CD4-positive, CD25-positive, alpha-beta regulatory T cell (primary cell): ENCODE data around the gene STOML1. TPM values are rescaled to one million over a fixed set of nuclear protein-coding genes. Genes with fewer than 3 reads are reported as not detected.
A peak's percentile ranks its signal among the peaks of the same experiment; 100 is the strongest.

Experiments
- ATAC-seq, 2 donors: fragments of 150-1000 bp; cut with Tn5 transposase; one replicate each; pipeline ENCODE4 v1.10.0; 2021; ENCODE audit warnings: low read depth in 2 of 2, moderate number of reproducible peaks in 2 of 2, moderate library complexity in 1 of 2
- DNase-seq, 3 donors: peaks; one replicate each; pipeline versions ENCODE4 v3.0.0 to v3.0.0-alpha.2; 2012 to 2022; ENCODE audit warnings: mixed read lengths in 1 of 3
- H3K27ac ChIP-seq: one replicate; pipeline ENCODE4 v1.7.0; 2013; ENCODE audit warnings: mild to moderate bottlenecking, low read length; ENCODE audit not compliant: insufficient read depth, poor library complexity, severe bottlenecking
- H3K27me3 ChIP-seq: one replicate; pipeline ENCODE4 v1.7.0; 2013; ENCODE audit warnings: low read length; ENCODE audit not compliant: control insufficient read depth, insufficient read depth
- H3K36me3 ChIP-seq: one replicate; pipeline ENCODE4 v1.7.0; 2013; ENCODE audit warnings: mild to moderate bottlenecking, low read length, moderate library complexity; ENCODE audit not compliant: control insufficient read depth, insufficient read depth
- H3K4me1 ChIP-seq: 2 replicates; pipeline ENCODE4 v1.7.0; 2013; ENCODE audit warnings: mild to moderate bottlenecking, low read length; ENCODE audit not compliant: insufficient read depth, control insufficient read depth, poor library complexity, severe bottlenecking
- H3K4me3 ChIP-seq: one replicate; pipeline ENCODE4 v1.7.0; 2013; ENCODE audit warnings: low read depth, mild to moderate bottlenecking, low read length, moderate library complexity
- H3K9me3 ChIP-seq, 2 experiments: 1 replicate in 1 of 2; 2 replicates in 1 of 2; pipeline ENCODE4 v1.7.0; 2013; ENCODE audit warnings: low read length in 2 of 2, mild to moderate bottlenecking in 1 of 2, moderate library complexity in 1 of 2; ENCODE audit not compliant: control insufficient read depth in 2 of 2
- H3K27ac Mint-ChIP-seq, 3 donors: one replicate each; pipeline ENCODE4 v1.8.0; 2020 to 2022; ENCODE audit warnings: mild to moderate bottlenecking in 3 of 3, mixed read lengths in 3 of 3, moderate library complexity in 2 of 3
- H3K27me3 Mint-ChIP-seq: one replicate; pipeline ENCODE4 v1.8.0; 2022; ENCODE audit warnings: mild to moderate bottlenecking, mixed read lengths
- H3K36me3 Mint-ChIP-seq: one replicate; pipeline ENCODE4 v1.8.0; 2020; ENCODE audit warnings: mixed read lengths
- H3K4me1 Mint-ChIP-seq, 4 donors: one replicate each; pipeline ENCODE4 v1.8.0; 2020 to 2022; ENCODE audit warnings: mixed read lengths in 4 of 4, mild to moderate bottlenecking in 1 of 4
- H3K4me3 Mint-ChIP-seq, 4 donors: one replicate each; pipeline ENCODE4 v1.8.0; 2020 to 2022; ENCODE audit warnings: mild to moderate bottlenecking in 4 of 4, mixed read lengths in 4 of 4, moderate library complexity in 3 of 4
- H3K9me3 Mint-ChIP-seq, 7 donors: one replicate each; pipeline ENCODE4 v1.8.0; 2020 to 2022; ENCODE audit warnings: mixed read lengths in 7 of 7, mild to moderate bottlenecking in 3 of 7, moderate library complexity in 2 of 7
- polyA plus RNA-seq, 4 donors: library from polyadenylated mRNA; unstranded; fragments of 300-500 nt; fragmentation: Illumina TruSeq; gene quantifications; one replicate each; pipeline ENCODE4 v1.2.3, GENCODE V29; 2021
- total RNA-seq: library from RNA; stranded (reverse); gene quantifications from one replicate; pipeline ENCODE4 v1.2.3, GENCODE V29; 2022

STOML1 gene
- total and polyA plus RNA-seq, 5 donors from 2014 or later = 5.9 to 11.4 (median 9.7) TPM

DNA sequence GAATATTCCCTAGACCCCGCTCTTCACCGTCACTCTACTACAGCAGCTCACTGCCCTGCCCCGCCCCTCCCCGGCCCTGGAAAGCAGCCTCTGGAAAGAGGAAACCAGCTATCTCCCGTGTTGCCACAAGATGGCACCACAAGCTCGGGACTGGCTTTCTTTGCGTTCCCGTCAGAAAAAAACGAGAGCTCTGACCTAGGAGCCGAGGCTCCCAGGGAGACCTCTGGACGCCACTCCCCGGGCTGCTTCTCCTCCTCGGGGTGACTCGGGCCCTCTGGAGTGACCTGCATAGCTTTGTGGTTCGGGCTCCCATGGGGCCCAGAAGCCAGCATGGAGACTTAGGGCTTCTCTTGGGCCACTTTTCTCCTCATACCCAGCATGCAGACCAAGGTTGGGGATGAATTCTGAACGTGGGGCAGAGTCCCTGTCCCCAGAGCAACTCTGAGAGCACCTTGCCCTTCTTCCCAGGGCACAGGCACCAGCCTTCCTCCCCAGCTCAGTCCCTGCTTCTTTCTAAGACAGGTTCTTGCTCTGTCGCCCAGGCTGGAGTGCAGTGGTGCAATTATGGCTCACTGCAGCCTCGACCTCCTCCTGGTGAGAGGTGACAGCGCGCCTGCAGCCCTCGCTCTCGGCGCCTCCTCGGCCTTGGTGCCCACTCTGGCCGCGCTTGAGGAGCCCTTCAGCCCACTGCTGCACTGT, 19.0 kb downstream of the STOML1 start:
- Mint-ChIP-seq H3K4me1 (peaks cover 0 to 21% (median 10%) of the 10 kb centered on the region in 4 donors), H3K4me3 (peak overlapping the region in 3 of 4 donors; percentile 8 to 69 (median 68)), H3K27me3 (peaks cover 31% of the 10 kb centered on the region), H3K36me3 (no peaks in the 10 kb centered on the region), H3K27ac (no peak overlapping the region), H3K9me3 (no peaks in the 10 kb centered on the region)
- peaks cover 7% of the 10 kb centered on the region for H3K27me3 ChIP-seq
- H3K9me3 ChIP-seq = no peaks in the 10 kb centered on the region
- ATAC-seq = peak; percentile 77 to 80
- H3K36me3 ChIP-seq = no peaks in the 10 kb centered on the region
- peaks cover 8% of the 10 kb centered on the region for H3K4me1 ChIP-seq
- H3K4me3 ChIP-seq = peak overlapping the region; percentile 2
- peak; percentile 60 to 81 (median 75) for DNase-seq
- H3K27ac ChIP-seq = no peak overlapping the region

- Mint-ChIP-seq H3K36me3 (no peaks in the 10 kb centered on the region), H3K27ac (no peak overlapping the region), H3K4me3 (no peak overlapping the region), H3K27me3 (peaks cover under 1% of the 10 kb centered on the region), H3K9me3 (no peaks in the 10 kb centered on the region), H3K4me1 (peaks cover 15 to 33% (median 20%) of the 10 kb centered on the region in 4 donors)
- Histone ChIP-seq H3K27ac (no peak overlapping the region), H3K9me3 (no peaks in the 10 kb centered on the region), H3K4me1 (peaks cover 31% of the 10 kb centered on the region), H3K27me3 (no peaks in the 10 kb centered on the region), H3K4me3 (no peak overlapping the region), H3K36me3 (no peaks in the 10 kb centered on the region)
- DNase-seq (no peak), ATAC-seq (no peak)
Observed at GRCh38 chr15:73969151-73969759, 22.8 kb downstream of the STOML1 start.

DNA sequence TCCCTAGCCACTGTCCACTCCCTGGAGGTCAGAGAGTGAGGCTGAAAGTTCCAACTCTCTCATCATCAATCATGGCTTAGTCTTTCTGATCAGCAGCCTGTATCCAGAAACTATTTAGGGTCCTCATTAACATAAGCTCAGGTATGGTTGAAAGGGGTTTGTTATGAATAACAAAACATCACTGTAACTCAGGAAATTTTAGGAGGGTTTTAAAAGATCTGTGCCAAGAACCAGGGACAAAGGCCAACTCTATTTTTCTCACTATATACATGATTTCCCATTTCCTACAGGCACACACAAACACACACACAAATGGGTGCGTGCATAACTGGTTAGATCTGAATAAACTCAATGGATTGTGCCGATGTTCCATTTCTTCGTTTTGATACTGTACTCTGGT, 23.6 kb downstream of the STOML1 start:
- H3K9me3 Mint-ChIP-seq = no peaks in the 10 kb centered on the region
- H3K27me3 Mint-ChIP-seq = no peaks in the 10 kb centered on the region
- DNase-seq (no peak), ATAC-seq (no peak)
- Histone ChIP-seq H3K27me3 (no peaks in the 10 kb centered on the region), H3K36me3 (no peaks in the 10 kb centered on the region), H3K4me3 (no peak overlapping the region), H3K9me3 (no peaks in the 10 kb centered on the region), H3K27ac (no peak overlapping the region), H3K4me1 (peaks cover 31% of the 10 kb centered on the region)
- H3K27ac Mint-ChIP-seq = peak overlapping the region in 1 of 3 donors; percentile 12
- H3K4me3 Mint-ChIP-seq = no peak overlapping the region
- H3K4me1 Mint-ChIP-seq = peaks cover 13 to 31% (median 20%) of the 10 kb centered on the region in 4 donors
- no peaks in the 10 kb centered on the region for H3K36me3 Mint-ChIP-seq

DNA sequence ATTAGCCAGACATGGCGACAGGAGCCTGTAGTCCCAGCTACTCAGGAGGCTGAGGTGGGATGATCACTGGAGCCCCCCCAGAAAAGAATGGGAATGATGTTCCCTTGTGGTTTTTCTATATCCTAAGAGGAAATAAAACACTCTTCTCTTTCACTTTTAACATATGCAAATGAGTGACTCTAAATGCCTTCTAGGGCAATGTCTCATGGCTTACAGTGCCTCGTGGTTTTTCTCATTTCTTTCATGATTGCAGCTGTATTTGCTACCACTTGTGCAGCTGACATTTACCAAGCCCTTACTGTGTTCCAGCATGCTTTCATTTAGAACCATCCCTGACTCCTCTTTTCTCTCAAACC, 26.4 kb downstream of the STOML1 start:
- peak overlapping the region; percentile 86 for H3K4me3 ChIP-seq
- H3K27me3 ChIP-seq = no peaks in the 10 kb centered on the region

DNA sequence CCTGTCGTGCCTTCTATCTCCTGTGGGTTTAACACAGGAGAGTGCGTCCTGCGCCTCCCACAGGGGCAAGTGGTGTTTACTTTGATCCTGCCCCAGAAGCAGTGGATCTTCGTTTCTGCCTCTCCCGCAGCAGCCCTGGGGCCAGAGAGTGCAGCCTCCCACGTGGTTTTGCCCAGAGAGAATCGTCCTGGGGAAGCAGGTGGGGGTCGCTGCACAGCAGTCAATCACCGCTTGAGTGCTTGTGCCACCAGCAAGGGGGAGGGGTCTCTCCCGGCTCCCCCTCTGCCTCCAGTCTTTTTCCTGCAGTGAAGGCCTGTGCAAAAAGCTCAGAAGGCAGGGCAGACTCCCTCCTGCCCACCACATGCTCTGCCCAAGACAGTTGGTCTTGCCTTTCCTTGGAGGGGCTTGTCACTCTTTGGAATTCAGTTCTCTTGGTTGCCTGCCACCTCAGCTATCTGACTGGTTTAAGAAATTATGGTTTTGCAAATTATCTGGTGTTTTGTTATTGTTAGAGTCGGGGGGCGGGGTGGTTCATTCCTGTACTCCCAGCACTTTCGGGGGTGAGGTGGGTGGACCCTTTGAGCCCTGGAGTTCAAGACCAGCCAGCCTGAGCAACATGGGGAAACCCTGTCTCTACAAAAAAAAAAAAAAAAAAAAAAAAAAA, 26.9 kb downstream of the STOML1 start:
- Histone ChIP-seq H3K27me3 (no peaks in the 10 kb centered on the region), H3K9me3 (no peaks in the 10 kb centered on the region), H3K36me3 (no peaks in the 10 kb centered on the region), H3K4me1 (peaks cover 25% of the 10 kb centered on the region), H3K27ac (peak overlapping the region; percentile 29), H3K4me3 (peak overlapping the region; percentile 86)
- ATAC-seq (peak; percentile 5 to 26), DNase-seq (peak in 1 of 3 donors; percentile 27)
- peaks cover 8 to 30% (median 20%) of the 10 kb centered on the region in 4 donors for H3K4me1 Mint-ChIP-seq
- no peaks in the 10 kb centered on the region for H3K36me3 Mint-ChIP-seq
- peak overlapping the region; percentile 63 to 87 (median 76) for H3K27ac Mint-ChIP-seq
- H3K9me3 Mint-ChIP-seq = no peaks in the 10 kb centered on the region
- H3K4me3 Mint-ChIP-seq = peak overlapping the region; percentile 77 to 88 (median 83)
- no peaks in the 10 kb centered on the region for H3K27me3 Mint-ChIP-seq

More for the DNA sequence above, 26.4 kb downstream of the STOML1 start:
- Histone ChIP-seq H3K9me3 (no peaks in the 10 kb centered on the region), H3K36me3 (no peaks in the 10 kb centered on the region), H3K27ac (peak overlapping the region; percentile 29), H3K4me1 (peaks cover 23% of the 10 kb centered on the region)
- Mint-ChIP-seq H3K4me1 (peaks cover 8 to 28% (median 20%) of the 10 kb centered on the region in 4 donors), H3K27me3 (no peaks in the 10 kb centered on the region), H3K4me3 (peak overlapping the region; percentile 77 to 88 (median 83)), H3K36me3 (no peaks in the 10 kb centered on the region), H3K27ac (peak overlapping the region in 2 of 3 donors; percentile 20 to 76), H3K9me3 (no peaks in the 10 kb centered on the region)
- DNase-seq = peak in 2 of 3 donors; percentile 57 to 78
- peak; percentile 68 to 75 for ATAC-seq

DNA sequence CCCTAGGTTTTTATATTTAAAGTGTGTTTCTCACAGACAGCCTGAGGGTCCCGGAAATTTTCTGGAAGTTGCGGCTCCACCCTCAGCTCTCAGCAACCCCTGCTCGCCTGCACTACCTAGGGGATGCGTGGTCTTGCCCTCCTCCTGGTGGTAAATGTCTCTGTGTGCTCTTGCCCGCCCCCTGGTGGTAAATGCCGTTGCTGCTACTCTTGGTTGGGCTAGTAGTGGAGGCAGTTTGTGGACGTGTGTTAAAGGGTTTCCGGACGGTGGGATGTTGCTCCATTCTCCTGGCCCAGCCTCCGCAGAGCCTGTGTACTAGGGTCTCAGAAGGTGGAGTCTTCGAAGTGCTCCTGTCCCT, 27.4 kb downstream of the STOML1 start:
- no peaks in the 10 kb centered on the region for H3K9me3 Mint-ChIP-seq
- H3K27ac ChIP-seq = no peak overlapping the region
- H3K36me3 Mint-ChIP-seq = no peaks in the 10 kb centered on the region
- H3K36me3 ChIP-seq = no peaks in the 10 kb centered on the region
- peaks cover 30% of the 10 kb centered on the region for H3K4me1 ChIP-seq
- H3K27ac Mint-ChIP-seq = peak overlapping the region; percentile 33 to 87 (median 76)
- peak overlapping the region; percentile 86 for H3K4me3 ChIP-seq
- H3K4me3 Mint-ChIP-seq = peak overlapping the region; percentile 77 to 88 (median 83)
- ATAC-seq (peak; percentile 86 to 93), DNase-seq (peak; percentile 77 to 87 (median 84))
- no peaks in the 10 kb centered on the region for H3K27me3 Mint-ChIP-seq
- no peaks in the 10 kb centered on the region for H3K27me3 ChIP-seq
- H3K9me3 ChIP-seq = no peaks in the 10 kb centered on the region
- H3K4me1 Mint-ChIP-seq = peaks cover 8 to 34% (median 21%) of the 10 kb centered on the region in 4 donors

DNA sequence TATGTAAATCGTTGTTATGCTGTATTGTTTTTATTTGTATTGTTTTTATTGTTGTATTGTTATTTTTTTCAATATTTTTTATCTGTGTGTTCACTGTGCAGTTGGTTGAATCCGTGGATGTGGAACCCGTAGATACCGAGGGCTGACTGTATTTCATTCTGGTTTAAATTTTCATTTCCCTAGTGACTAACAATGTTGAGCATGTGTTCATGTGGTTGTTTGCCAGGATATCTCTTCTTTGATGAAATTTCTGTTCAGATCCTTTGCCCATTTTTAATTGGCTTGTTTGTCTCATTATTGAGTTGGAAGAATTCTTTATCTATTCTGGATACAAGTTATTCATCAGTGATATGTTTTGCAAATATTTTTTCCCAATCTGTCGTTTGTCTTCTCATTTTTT, 29.7 kb downstream of the STOML1 start:
- H3K4me1 Mint-ChIP-seq = peaks cover 8 to 55% (median 37%) of the 10 kb centered on the region in 4 donors
- H3K9me3 Mint-ChIP-seq = no peaks in the 10 kb centered on the region
- no peak overlapping the region for H3K27ac Mint-ChIP-seq

More for the DNA sequence above, 29.7 kb downstream of the STOML1 start:
- no peak overlapping the region for H3K4me3 ChIP-seq
- ATAC-seq (no peak), DNase-seq (no peak)
- no peaks in the 10 kb centered on the region for H3K27me3 Mint-ChIP-seq
- H3K27ac ChIP-seq = no peak overlapping the region
- H3K36me3 Mint-ChIP-seq = no peaks in the 10 kb centered on the region
- H3K36me3 ChIP-seq = no peaks in the 10 kb centered on the region
- no peaks in the 10 kb centered on the region for H3K9me3 ChIP-seq
- H3K4me3 Mint-ChIP-seq = no peak overlapping the region
- peaks cover 45% of the 10 kb centered on the region for H3K4me1 ChIP-seq
- no peaks in the 10 kb centered on the region for H3K27me3 ChIP-seq
